NCI-H510A treated with DMSO at 0.1 percent for 48 hours (cell line): ENCODE measurements around the gene CASP6.

ENCODE experiments used
- DNase-seq: peaks from one replicate; lab custom pipeline; 2025; lab: John Stamatoyannopoulos, UW

The CASP6 gene

DNA sequence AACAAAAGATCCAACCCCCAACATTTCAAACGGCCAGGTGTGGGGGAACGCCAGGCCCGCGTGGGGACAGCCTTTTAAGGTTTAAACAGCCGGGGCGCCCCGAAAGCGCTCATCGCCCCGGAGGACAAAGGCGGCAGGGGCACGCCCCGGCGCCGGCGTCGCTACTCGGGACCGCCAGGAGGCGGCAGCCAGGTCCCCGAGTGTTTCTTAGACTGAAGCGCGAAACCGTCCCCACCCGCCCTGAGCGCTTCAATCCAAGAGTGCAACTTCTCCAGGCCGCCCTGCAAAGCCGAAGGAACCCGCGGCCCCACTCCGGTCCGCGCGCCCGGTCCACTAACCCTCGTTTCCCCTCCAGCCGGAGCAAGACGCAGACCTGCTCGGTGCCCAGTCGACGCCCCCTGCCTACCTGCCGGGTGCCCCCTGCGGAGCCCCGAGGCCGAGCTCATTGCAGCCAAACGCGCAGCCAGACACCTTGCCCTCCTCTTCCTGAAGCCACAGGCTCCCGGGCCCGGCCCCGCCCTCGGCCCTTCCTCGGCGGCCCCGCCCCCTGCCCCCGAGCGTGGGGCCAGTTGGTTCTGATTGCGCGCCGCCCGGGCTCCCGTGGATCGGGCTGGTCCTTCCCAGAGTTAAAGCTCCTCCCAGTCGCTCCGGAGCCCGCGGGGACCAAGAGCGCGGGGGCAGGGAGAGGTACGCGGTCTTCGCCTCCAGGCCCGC, at the start of gene CASP6:
Gene CASP6 (minus strand): TSS at position 496 of the 714 bp plus-strand sequence. CDS start 50 bp downstream, at position 446.
- DNase-seq: peak; percentile 63

DNA sequence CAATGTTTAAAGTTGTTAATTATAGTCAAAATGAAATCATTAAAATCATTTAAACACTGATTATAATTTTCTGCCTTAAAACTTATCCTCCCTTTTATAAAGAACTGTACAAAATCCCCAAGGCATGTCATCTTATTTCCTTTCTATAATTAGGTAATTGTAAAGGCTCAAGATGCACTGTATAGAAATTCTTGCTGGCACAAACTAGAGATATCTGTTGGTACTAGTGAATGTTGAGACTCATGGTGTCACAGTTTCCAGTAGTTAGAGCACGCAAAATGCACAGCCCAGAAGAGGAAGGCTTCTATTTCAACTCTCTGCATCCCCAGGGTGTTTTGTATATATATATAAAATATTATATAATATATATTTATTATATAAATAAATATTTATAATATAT, 49.3 kb upstream of the CASP6 start:
- no peak for DNase-seq

DNA sequence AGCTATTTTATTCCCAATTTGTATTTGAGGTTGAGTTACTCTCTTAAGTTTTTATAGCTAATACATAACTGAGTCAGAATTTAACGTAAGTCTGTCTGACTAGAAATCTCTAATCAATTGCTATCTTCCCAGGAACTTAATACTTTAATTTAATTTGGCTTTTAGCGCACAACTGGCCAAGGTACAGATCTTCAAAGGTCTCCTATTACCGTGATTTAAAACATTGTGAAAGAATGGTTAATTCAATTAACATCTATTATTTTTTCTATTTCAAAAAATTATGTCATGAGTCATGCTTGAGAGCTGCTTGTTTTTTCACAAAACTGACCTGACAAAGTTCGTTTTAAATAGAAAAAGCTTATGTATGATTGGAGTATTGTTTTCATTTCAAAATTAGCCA, 48.6 kb upstream of the CASP6 start:
- no peak for DNase-seq

DNA sequence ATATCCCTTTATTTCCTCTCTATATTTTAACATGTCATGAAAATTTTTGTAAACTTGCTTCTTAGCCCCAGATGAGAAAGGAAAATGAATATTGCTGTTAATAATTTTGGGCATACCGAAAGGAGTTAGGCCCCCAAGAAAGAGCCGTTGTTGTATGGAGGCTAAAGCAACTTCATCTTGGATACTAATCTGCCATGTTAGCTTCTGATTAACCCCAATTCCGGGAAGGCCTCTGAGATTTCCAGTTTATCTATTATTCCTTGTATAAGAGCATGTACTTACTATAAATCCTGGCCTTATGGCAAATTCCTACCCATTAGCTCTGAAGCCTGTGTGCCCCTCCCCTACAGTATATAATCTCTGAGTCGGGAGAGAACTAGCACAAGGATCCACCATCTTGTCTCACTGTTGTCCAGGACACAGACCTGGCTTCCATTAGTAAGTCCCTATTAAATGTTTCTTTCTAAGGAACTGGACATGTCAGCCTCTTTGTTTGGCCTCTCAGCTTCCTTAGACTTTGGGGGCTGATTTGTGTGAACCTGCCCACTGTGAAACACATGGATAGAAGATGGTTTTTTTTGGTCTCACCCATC, 47.5 kb upstream of the CASP6 start:
- no peak for DNase-seq

DNA sequence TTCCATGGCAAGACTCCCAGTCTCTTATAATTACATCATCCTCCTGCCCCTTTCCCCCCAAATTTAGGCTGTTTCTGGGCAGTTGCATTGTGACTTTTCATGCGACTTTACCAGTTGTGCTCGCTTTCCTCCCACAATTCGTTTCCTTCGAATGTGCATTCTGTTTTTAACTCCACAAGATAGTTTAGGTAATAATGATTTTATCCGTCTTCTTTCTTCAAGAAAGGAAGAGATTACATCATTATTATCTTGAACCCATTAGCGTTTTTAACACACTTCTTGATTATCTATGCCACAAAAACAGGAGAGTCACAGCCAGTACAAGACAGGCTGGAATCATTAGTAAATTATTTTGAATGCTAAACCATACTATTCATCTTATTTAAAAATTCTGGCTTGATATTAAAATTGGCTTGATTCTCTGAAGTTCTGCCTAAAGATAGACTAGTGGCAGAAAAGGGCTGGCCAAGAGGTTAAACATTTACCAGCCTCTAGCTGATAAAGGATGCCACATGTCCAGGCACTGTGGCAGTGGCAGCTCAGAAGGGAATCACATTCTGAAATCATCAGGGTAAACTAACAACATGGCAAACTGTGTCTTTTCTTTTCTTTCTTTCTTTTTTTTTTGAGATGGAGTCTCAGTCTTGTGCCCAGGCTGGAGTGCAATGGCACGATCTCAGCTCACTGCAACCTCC, 46.3 kb upstream of the CASP6 start:
- DNase-seq: no peak

DNA sequence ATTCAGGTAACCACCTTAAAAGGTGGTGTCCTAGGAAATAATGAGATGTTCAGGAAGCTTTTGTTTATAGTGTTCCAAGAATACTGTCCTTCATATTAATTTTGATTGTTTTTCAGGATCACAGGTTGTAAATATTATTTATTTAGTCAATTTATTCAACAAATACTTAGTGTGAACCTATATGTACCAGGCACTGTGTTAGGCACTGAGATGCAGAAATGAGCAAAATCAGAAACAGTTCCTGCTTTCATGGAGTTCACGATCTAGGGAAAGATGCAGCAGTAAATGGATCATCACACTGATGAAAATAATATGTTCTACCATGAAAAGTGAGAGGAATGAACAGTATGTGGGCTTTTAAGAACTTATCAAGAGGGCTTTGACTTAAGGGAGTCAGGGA, 44.9 kb upstream of the CASP6 start:
- no peak for DNase-seq

DNA sequence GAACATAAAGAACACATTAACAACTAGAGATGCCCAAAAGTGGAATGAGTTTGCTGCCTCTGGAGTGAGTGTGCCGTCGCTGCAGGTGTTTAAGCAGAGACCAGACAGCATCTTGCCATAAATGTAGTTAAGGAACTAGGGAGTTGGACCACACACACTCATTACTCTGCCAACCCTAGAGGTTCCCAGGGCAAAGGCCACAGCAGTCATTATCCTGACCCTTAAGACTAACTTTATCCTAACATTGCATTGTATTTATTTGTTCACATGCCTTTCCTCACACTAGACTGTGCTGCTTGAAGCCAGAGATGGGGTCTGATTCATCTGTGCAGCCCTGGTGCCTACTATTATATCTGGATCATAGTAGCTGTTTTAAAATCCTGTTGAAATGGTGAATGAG, 43.5 kb upstream of the CASP6 start:
- no peak for DNase-seq

DNA sequence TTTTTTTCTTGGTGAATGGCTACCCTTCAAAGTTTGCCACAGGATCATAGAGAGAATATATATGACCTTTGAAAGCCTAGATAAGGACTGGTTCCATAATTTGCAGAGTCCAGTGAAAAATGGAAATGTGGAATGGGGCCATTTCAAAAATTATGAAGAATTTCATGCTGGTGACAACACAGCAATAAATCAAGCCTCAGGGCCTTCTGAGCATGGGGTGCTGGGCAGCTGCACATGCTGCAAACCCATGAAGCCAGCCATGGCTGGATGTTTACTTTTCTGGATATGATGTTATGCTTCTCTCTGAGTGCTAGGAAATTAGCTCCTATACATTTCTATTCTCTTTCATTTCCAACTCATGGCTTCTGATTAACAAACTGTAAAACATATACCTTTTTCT, 42.6 kb upstream of the CASP6 start:
- DNase-seq: no peak

DNA sequence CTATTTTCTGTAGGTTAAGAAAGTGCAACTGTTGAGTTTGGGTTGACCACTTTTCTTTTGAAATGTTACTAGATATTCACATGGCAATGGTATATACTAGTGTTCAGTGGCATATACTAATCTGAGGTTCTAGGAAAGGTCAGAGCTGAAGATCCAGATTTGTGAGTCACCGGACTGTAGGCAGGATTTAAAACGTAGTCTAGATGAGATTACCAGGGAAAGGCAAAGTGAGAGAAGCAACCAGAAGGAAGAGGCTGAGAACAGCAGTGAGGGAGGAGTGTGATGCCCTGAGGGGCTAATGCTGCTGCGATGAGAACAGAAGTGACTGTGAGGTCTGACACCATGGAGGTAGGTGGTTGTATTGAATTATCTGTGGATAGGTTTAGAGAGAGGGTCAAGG, 36.3 kb upstream of the CASP6 start:
- no peak for DNase-seq

DNA sequence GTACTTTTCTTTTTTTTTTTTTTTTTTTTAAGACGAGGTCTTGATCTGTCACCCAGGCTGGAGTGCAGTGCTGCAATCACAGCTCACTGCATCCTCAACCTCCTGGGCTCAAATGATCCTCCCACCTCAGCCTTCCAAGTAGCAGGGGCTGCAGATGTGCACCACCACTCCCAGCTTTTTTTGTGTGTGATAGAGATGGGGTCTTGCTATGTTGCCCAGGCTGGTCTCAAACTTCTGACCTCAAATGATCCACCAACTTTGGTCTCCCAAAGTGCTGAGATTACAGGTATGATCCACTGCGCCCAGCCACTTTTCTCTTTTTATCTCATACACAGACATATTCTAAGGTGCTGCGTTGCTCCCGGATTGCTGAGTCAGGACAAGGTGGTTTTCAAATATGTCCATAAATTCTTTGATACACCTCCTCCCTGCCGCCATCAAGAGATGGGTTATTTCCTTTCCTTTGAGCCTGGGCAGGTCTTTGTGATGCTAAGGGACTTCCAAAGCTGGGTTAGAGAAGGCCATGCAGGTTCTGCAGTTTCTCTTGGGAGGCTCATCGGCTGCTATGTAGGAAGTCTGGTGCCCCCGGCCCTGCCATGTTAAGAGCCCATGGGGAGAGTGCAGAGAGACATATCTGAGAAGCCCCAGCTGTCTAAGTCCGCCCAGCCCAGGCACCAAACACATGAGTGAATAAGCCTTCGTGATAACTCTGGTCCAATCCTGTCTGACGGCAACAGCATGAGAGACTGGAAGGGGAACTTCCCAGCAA, 35.0 kb upstream of the CASP6 start:
- DNase-seq: no peak

DNA sequence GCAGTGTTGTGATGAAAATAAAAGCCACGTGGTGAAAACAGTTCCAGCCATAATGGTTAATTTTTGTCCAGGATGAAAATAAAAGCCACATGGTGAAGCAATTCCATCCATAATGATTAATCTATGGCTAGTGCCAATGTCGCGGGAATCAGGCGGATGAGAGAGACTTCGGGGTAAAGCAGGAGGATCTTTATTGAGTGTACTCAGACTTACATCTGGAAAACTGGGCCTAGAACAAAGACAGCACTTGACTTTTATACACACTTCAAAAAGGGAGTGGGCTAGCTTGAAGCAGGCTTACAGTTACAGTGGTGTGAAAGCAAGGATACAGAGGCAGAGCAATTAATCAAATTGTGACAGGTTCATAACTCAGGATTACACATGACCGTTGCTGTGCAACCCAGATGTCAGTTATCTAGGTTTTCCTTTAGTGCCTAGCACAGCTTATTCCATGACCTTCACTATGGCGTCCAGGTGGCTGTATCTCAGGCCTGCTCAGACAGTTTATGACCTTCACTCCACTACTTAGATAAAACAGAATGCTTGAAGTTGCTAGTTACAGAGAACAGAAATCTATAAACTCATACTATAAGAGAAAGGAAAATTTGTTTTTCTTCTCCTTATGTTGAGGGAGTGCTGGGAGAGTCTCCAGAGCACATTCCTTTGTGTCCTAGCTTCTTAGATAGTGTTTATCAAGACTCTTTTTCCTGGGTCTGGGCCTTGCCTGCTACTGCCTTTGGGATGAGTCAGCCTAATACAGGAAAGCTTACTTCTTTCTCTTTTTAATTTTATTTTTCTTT, 32.5 kb upstream of the CASP6 start:
- peak; percentile 24 for DNase-seq

DNA sequence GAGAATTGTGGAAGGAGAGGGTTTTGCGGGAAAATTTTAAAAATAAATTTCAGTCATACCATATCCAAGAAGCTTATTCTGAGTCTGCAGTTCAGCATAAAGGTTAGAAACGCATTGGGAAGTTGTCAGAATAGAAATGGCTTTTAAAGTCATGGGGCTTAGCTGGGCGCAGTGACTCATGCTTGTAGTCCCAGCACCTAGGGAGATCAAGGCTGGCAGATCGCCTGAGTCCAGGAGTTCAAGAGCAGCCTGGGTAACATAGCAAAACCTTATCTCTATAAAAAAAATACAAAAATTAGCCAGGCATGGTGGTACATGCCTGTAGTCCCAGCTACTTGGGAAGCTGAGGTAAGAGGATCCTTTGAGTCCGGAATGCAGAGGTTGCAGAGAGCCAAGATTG, 30.5 kb upstream of the CASP6 start:
- no peak for DNase-seq

DNA sequence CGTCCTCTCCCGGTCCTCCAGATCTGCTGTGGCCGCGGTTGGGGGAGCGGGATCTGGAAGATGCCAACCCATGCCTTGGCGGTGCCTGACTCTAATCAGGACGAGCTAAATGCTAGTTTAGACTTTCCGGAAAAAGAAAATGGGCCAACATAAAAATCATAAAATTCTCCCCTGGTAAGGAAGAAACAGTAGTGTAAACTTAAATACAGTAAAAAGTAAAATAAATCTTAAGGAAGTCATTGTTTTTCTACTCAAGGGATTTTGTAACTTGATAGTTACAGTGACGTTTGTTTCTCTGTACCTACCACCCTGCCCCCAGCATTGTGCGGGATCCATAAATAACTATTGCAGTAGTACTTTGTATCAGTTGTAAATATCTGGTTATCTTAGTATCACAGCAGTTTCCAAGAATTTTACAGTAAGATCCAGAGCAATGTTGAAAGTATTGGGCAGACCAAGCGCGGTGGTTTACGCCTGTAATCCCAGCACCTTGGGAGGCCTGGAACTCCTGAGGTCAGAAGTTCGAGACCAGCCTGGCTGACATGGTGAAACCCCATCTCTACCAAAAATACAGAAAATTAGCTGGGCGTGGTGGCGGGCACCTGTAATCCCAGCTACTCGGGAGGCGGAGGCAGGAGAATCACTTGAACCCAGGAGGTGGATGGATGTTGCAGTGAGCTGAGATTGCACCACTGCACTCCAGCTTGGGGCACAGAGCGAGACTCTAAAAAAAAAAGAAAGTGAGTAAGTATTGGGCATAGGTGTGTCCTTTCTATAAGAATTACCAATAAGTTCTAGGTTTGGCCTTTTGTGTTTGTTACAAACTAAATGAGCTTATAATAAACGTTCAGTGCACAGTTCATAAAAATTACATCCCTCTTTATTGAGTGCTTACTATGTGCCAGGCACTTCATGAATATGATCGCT, 27.6 kb upstream of the CASP6 start:
- DNase-seq: no peak

DNA sequence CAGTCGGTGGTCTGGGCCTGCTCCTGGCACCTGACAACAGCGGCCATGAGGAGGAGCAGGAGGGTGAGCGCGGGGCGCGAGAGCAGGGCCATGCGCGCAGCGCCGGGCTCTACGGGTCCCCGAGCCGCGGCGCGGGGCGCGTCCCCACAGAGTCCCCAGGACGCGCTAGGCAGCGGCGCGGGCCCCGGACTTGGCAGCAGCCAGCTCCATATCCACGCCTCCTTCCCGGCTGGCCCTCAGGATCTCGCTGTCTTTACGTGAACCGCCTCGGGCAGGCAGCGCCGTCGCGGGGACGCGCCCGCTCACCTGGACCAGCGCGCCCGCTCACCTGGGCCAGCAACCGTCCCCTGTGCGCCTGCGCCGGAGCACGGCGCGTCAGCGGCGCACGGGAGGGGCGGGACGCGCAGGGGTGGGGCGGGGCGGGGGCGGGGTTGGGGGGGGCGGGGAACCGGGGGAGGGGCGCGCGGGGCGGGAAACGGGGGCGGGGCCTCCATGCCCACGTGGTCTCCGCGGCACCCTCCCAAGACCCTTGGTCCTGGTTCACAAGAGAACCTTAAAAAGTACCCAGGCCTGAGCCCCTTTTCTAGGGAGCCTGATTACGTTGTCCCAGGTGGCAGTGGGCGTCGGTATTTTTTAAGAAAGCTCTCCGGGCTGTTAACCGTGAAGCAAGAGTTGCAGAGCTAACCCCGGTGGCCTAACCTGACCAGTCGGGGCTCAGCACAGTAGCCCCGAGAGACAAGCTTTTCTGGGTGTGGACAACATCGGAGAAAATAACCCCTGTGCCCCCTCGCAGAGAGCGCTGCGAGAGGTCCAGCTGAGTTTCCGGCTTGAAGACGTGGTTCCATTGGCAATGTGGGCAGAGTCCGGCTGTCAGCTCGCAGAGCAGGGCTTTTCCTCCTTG, 26.7 kb upstream of the CASP6 start, which contains the start of gene PLA2G12A:
Gene PLA2G12A (minus strand): TSS at position 353 of the 901 bp plus-strand sequence. CDS start 261 bp downstream, at position 92.
- peak; percentile 70 for DNase-seq

DNA sequence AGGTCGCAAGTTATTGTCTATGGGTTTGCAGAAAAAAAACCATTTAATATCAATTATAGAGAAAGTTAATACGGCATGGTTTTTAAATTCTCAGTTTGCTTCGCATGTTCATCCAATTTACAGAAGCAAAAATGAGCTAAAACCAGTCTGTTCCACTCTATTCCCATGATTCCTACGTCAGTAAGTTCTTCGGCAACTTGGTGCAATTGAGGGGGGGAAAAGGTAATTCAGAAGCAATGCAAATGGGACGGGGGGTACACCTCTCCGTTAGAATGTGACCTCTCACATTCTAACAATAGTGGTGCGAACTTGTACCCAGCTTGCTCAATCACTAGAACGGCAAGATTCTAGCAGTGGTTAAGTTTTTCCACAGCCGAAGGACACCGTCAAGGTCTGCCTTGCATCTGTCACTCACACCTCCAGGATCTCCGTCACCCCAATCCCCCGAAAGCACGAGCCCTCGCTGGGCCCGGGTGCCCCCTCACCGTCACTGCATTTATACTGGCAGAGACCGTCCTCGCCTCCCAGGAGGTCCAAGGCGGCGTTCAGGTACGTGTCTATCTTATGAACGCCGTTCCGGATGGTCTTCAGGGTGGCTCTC, 26.0 kb upstream of the CASP6 start:
- DNase-seq: no peak

DNA sequence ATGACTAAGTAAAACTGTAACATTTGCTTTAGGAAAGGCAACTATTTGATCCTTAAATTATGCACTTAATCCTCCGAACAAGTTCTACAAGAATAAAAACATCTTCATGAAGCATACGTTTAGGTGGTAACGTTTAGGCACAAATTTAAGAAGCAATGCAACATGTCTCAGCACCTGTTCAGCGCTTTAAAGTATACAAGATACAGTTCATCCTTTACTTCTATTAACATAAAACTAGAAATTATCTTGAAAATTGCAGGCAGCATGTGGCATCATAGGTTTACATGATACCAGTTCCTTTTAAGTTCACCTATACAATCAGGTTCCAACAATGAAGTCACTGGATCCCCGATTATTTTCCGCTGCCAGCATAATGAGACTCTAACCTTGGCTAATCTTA, 25.1 kb upstream of the CASP6 start:
- no peak for DNase-seq

DNA sequence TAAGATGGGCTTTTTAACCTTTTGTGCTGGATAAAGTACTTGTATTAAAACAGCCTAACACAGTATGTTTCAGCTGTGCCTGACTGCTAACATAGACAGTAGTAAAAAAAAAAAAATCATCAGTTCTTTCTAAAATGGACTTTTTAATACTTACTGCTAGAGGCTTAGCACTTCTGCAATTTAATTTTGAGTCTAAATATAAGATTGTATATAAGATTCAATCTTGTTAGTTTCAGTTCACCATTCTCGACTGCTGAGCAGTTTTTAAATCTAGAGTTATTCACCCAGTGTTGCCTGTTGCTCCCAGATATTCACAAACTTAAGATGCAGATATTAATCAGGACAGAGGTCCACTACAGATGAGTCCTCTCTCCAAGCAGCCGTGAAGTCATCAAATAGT, 19.9 kb upstream of the CASP6 start:
- DNase-seq: no peak

DNA sequence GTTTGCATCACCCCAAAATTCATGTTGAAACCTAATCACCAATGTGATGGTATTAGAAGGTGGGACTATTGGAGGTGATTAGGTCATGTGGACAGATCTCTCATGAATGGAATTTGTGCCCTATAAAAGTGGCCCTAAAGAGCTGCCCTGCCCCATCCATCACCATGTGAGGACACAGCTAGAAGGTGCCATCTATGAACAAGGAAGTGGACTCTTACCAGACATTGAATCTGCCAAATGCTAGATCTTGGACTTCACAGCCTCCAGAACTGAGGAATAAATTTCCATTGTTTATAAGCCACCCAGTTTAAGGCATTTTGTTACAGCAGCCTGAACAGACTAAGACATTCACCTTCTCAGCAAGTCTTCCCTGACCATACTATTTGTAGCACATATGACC, 19.1 kb upstream of the CASP6 start:
- DNase-seq: no peak

DNA sequence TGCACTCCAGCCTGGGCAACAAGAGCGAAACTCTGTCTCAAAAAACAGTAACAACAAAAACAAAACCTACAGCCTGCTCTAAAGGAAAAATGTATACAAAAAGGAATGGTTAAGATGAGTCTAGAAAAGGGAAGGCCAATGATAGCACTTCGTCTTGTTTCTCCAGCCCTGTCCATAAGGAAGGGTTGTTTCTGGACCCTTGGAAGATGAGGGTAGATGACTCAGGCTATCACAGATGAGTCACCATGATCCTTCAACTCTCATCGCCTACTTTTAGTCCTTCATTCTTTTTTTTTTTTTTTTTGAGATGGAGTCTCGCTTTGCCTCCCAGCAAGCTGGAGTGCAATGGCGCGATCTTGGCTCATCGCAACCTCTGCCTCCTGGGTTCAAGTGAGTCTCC, 17.8 kb upstream of the CASP6 start:
- no peak for DNase-seq
